Right atrium auricular region (tissue), 2 donors: Measurements from ENCODE around the gene RPL34. TPM values are rescaled to one million over a fixed set of nuclear protein-coding genes. Genes with fewer than 3 reads are reported as not detected.

Experiments used
- DNase-seq: peaks from one replicate; pipeline ENCODE4 v3.0.0-alpha.2; 2019; ENCODE audit warnings: low spot score
- H3K27ac ChIP-seq, 2 donors: fragments of 200-600 bp; sonication (generic); 1 replicate in 1 of 2; 2 replicates in 1 of 2; pipeline ENCODE4 v1.5.1; 2016 to 2019
- H3K27me3 ChIP-seq, 2 donors: fragments of 200-600 bp; sonication (generic); one replicate each; pipeline versions ENCODE4 v1.5.1 to v1.6.0; 2017 to 2019
- H3K36me3 ChIP-seq: fragments of 200-600 bp; sonication (generic); one replicate; pipeline ENCODE4 v1.5.1; 2016
- H3K4me1 ChIP-seq, 2 donors: fragments of 200-600 bp; sonication (generic); one replicate each; pipeline versions ENCODE4 v1.5.1 to v1.6.0; 2017 to 2019
- H3K4me3 ChIP-seq, 2 donors: fragments of 200-600 bp; sonication (generic); 1 replicate in 1 of 2; 2 replicates in 1 of 2; pipeline ENCODE4 v1.5.1; 2017 to 2019; ENCODE audit warnings: mild to moderate bottlenecking in 1 of 2, moderate library complexity in 1 of 2
- H3K9me3 ChIP-seq, 2 donors: fragments of 200-600 bp; sonication (generic); one replicate each; pipeline ENCODE4 v1.5.1; 2019
- CTCF ChIP-seq, 2 donors: fragments of 200-600 bp; sonication (generic); IDR thresholded peaks; one replicate each; pipeline ENCODE4 v1.5.1; 2019; ENCODE audit warnings: antibody characterized with exemption in 2 of 2
- total RNA-seq, 2 donors: library from RNA; depleted of rRNA; stranded (reverse); fragments of >200 nt; gene quantifications; one replicate each; pipeline ENCODE4 v1.1.0, GENCODE V29; 2016

RPL34 gene
- total RNA-seq, 2 donors from 2014 or later: 435 to 652 TPM

DNA sequence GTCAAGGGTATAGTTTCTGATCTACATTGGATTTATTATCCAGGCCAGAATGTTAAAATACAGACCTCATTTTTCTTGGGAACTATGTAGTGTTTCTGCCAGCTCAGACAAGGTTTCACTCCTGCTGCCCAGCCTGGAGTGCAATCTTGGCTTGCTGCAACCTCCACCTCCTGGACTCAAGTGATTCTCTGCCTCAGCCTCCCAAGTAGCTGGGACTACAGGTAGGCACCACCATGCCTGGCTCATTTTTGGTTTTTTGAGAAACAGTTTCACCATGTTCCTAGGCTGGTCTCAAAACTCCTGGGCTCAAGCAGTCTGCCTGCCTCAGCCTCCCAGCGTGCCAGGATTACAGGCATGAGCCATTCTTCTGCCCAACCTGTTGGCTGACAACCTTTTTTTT, 5.7 kb downstream of the RPL34 start:
- Histone ChIP-seq H3K4me3 (no peak overlapping the region), H3K36me3 (peaks cover 87% of the 10 kb centered on the region), H3K27me3 (no peaks in the 10 kb centered on the region), H3K9me3 (no peaks in the 10 kb centered on the region), H3K4me1 (peaks cover 0 to 26% of the 10 kb centered on the region in 2 donors), H3K27ac (no peak overlapping the region)
- TF ChIP-seq CTCF (IDR thresholded peaks at IDR 0.05): no peak
- no peak for DNase-seq

GRCh38 chr4:108628411-108628810, 8.0 kb downstream of the RPL34 start:
- no peak for TF ChIP-seq CTCF (IDR thresholded peaks at IDR 0.05)
- H3K27ac ChIP-seq: no peak overlapping the region
- no peaks in the 10 kb centered on the region for H3K9me3 ChIP-seq
- no peaks in the 10 kb centered on the region for H3K27me3 ChIP-seq
- no peak overlapping the region for H3K4me3 ChIP-seq
- peaks cover 94% of the 10 kb centered on the region for H3K36me3 ChIP-seq
- H3K4me1 ChIP-seq: peaks cover 0 to 6% of the 10 kb centered on the region in 2 donors
- no peak for DNase-seq

DNA sequence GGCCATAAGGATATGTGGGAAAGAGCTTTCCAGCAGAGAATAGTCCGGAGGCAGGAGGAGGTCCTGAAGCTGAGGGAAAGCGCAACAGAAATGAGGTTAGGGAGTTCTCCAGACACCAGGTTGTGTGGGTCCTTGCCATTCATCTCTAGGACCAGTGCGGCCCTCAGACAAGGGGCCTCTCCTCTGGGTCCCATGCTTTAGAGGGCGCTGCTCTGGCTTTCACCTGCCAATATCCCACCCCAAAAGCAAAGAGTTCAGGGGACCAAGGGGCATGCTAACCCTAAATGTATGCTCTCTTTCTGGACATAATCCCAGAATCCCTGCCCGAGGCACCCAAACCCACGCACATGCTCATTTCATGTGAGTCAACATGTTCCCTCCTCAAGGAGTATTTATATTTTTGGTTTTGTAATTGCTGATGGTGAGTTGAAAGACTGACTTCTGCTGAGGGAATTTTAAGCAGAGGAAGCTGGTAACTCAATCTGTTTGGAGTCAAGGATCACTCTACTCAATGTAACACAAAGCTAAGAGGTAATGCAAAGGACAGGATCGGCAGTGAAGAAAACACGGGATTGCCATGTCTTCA, 14.8 kb downstream of the RPL34 start:
- Histone ChIP-seq H3K4me3 (no peak overlapping the region), H3K9me3 (no peaks in the 10 kb centered on the region), H3K27ac (no peak overlapping the region), H3K27me3 (no peaks in the 10 kb centered on the region), H3K4me1 (no peaks in the 10 kb centered on the region), H3K36me3 (peaks cover 52% of the 10 kb centered on the region)
- no peak for TF ChIP-seq CTCF (IDR thresholded peaks at IDR 0.05)
- no peak for DNase-seq

GRCh38 chr4:108636246-108636645, 15.9 kb downstream of the RPL34 start:
- no peak for TF ChIP-seq CTCF (IDR thresholded peaks at IDR 0.05)
- no peak for DNase-seq
- H3K9me3 ChIP-seq: no peaks in the 10 kb centered on the region
- H3K36me3 ChIP-seq: peaks cover 41% of the 10 kb centered on the region
- H3K4me1 ChIP-seq: no peaks in the 10 kb centered on the region
- H3K27ac ChIP-seq: no peak overlapping the region
- no peaks in the 10 kb centered on the region for H3K27me3 ChIP-seq
- H3K4me3 ChIP-seq: no peak overlapping the region

DNA sequence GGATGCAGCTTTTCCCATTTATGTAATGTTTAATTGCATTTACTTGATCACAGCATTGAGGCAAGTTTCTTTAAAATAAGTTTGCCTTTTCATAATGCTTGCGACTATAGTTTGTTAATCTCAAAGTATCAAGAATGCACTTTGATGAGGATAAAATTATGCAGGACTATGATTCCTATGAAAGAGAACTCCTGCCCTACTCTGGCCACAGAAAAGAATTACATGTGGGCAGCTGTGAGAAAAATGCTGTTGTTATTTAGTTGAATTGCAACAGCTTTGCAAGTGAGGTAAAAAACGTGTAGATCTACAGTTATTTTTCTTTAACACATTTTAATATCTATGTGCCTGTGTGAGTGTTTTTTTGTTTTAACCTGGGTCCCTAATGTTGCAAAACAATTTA, 17.5 kb downstream of the RPL34 start:
- no peak for TF ChIP-seq CTCF (IDR thresholded peaks at IDR 0.05)
- DNase-seq: no peak
- peaks cover 25% of the 10 kb centered on the region for H3K36me3 ChIP-seq
- no peak overlapping the region for H3K4me3 ChIP-seq
- H3K9me3 ChIP-seq: no peaks in the 10 kb centered on the region
- H3K27me3 ChIP-seq: no peaks in the 10 kb centered on the region
- H3K27ac ChIP-seq: no peak overlapping the region
- H3K4me1 ChIP-seq: no peaks in the 10 kb centered on the region

GRCh38 chr4:108644237-108644636, 23.9 kb downstream of the RPL34 start:
- Histone ChIP-seq H3K27ac (no peak overlapping the region), H3K36me3 (no peaks in the 10 kb centered on the region), H3K9me3 (no peaks in the 10 kb centered on the region), H3K4me3 (no peak overlapping the region), H3K27me3 (no peaks in the 10 kb centered on the region), H3K4me1 (no peaks in the 10 kb centered on the region)
- no peak for TF ChIP-seq CTCF (IDR thresholded peaks at IDR 0.05)
- no peak for DNase-seq
